Astrocyte (in vitro differentiated cells and primary cell): ENCODE measurements around the gene NR6A1. TPM values are rescaled to one million over a fixed set of nuclear protein-coding genes. Genes with fewer than 3 reads are reported as not detected.

ENCODE experiments used
- DNase-seq: peaks from one replicate; pipeline ENCODE4 v3.0.0-alpha.2; 2010; ENCODE audit warnings: low read depth
- FAIRE-seq: peaks from 2 replicates; lab custom pipeline; 2011; peaks lifted over from hg19 to GRCh38; lab: Jason Lieb, UNC
- H2AFZ ChIP-seq: 2 replicates; pipeline ENCODE4 v1.6.0; 2012; ENCODE audit warnings: low read depth, low read length, inconsistent platforms
- H3K27ac ChIP-seq: 2 replicates; pipeline ENCODE4 v1.5.1; 2011; ENCODE audit warnings: low read depth, low read length, inconsistent platforms
- H3K27me3 ChIP-seq: 2 replicates; pipeline ENCODE4 v1.6.0; 2011; ENCODE audit warnings: low read length, inconsistent platforms; ENCODE audit not compliant: insufficient read depth
- H3K36me3 ChIP-seq: 2 replicates; pipeline ENCODE4 v1.5.1; 2011; ENCODE audit warnings: low read length, inconsistent platforms; ENCODE audit not compliant: insufficient read depth
- H3K4me1 ChIP-seq: 2 replicates; pipeline ENCODE4 v1.5.1; 2011; ENCODE audit warnings: low read length, inconsistent platforms; ENCODE audit not compliant: insufficient read depth
- H3K4me2 ChIP-seq: 2 replicates; pipeline ENCODE4 v1.6.0; 2012; ENCODE audit warnings: low read length, inconsistent platforms
- H3K4me3 ChIP-seq: 2 replicates; pipeline ENCODE4 v1.5.1; 2011; ENCODE audit warnings: low read depth, mild to moderate bottlenecking, low read length, inconsistent platforms; ENCODE audit not compliant: insufficient read depth
- H3K79me2 ChIP-seq: 2 replicates; pipeline ENCODE4 v1.6.0; 2012; ENCODE audit warnings: mild to moderate bottlenecking, low read length, inconsistent platforms; ENCODE audit not compliant: insufficient read depth
- H3K9ac ChIP-seq: 2 replicates; pipeline ENCODE4 v1.6.0; 2012; ENCODE audit warnings: mild to moderate bottlenecking, low read length, inconsistent platforms
- H3K9me3 ChIP-seq: 2 replicates; pipeline ENCODE4 v1.5.1; 2012; ENCODE audit warnings: low read depth, mild to moderate bottlenecking, low read length, inconsistent platforms; ENCODE audit not compliant: insufficient read depth
- H4K20me1 ChIP-seq: 2 replicates; pipeline ENCODE4 v1.6.0; 2012; ENCODE audit warnings: low read length, inconsistent platforms; ENCODE audit not compliant: insufficient read depth
- H3K27ac Mint-ChIP-seq: one replicate; pipeline ENCODE4 v1.8.0; 2021; ENCODE audit warnings: mild to moderate bottlenecking, mixed read lengths; ENCODE audit not compliant: unreplicated experiment
- H3K27me3 Mint-ChIP-seq: one replicate; pipeline ENCODE4 v1.8.0; 2021; ENCODE audit warnings: low read depth, mixed read lengths; ENCODE audit not compliant: unreplicated experiment
- H3K36me3 Mint-ChIP-seq: one replicate; pipeline ENCODE4 v1.8.0; 2021; ENCODE audit warnings: low read depth, mixed read lengths; ENCODE audit not compliant: unreplicated experiment
- H3K4me1 Mint-ChIP-seq: one replicate; pipeline ENCODE4 v1.8.0; 2021; ENCODE audit warnings: low read depth, mixed read lengths; ENCODE audit not compliant: unreplicated experiment
- H3K4me3 Mint-ChIP-seq: one replicate; pipeline ENCODE4 v1.8.0; 2021; ENCODE audit warnings: mild to moderate bottlenecking, moderate library complexity, mixed read lengths; ENCODE audit not compliant: unreplicated experiment
- H3K9me3 Mint-ChIP-seq: one replicate; pipeline ENCODE4 v1.8.0; 2021; ENCODE audit warnings: mild to moderate bottlenecking, mixed read lengths; ENCODE audit not compliant: unreplicated experiment
- CTCF ChIP-seq: IDR thresholded peaks from 2 replicates; pipeline ENCODE4 v1.5.1; 2011; ENCODE audit warnings: low read depth, mild to moderate bottlenecking, inconsistent platforms, low read length, moderate library complexity; ENCODE audit not compliant: insufficient read depth
- EZH2 ChIP-seq: IDR thresholded peaks from 2 replicates; pipeline ENCODE4 v1.6.1; 2012; ENCODE audit warnings: mild to moderate bottlenecking, low read length, inconsistent platforms; ENCODE audit not compliant: insufficient read depth
- total RNA-seq: library from RNA; stranded (reverse); gene quantifications from 2 replicates; pipeline ENCODE4 v1.2.1, GENCODE V29; 2021

The NR6A1 gene
- total RNA-seq, 1 donor from 2014 or later: 20.8 TPM

DNA sequence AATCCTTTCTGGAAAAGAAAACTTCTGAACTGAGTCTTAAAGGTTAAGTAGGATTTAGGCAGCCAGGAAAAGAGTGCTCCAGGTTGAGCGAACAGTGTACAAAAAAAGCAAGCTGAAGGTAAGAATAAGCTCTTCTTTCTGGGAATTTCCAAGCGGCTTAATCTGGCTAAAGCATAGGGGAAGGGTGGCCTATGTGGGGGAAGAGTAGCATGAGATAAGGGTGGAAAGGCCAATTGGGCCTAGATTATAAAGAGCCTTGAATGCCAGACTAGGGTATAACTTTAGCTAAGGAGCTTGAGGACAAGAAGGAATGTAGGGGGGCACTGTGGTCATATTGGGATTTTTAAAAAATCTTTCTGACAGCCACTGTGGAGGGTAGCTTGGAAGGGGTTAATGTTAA is 226.6 kb downstream of the NR6A1 start:
- Histone ChIP-seq H3K27ac (no peak overlapping the region), H3K9ac (no peak overlapping the region), H3K36me3 (no peaks in the 10 kb centered on the region), H2AFZ (no peak overlapping the region), H4K20me1 (no peaks in the 10 kb centered on the region), H3K4me1 (no peaks in the 10 kb centered on the region), H3K27me3 (peaks cover 2% of the 10 kb centered on the region), H3K79me2 (no peaks in the 10 kb centered on the region), H3K4me3 (no peak overlapping the region), H3K4me2 (no peak overlapping the region), H3K9me3 (no peaks in the 10 kb centered on the region)
- Mint-ChIP-seq H3K36me3 (peaks cover 21% of the 10 kb centered on the region), H3K4me1 (peaks cover 14% of the 10 kb centered on the region), H3K9me3 (no peaks in the 10 kb centered on the region), H3K27ac (no peak overlapping the region), H3K27me3 (no peaks in the 10 kb centered on the region), H3K4me3 (no peak overlapping the region)
- DNase-seq: no peak
- no peak for FAIRE-seq
- no peak for TF ChIP-seq CTCF
- TF ChIP-seq EZH2: no peak

DNA sequence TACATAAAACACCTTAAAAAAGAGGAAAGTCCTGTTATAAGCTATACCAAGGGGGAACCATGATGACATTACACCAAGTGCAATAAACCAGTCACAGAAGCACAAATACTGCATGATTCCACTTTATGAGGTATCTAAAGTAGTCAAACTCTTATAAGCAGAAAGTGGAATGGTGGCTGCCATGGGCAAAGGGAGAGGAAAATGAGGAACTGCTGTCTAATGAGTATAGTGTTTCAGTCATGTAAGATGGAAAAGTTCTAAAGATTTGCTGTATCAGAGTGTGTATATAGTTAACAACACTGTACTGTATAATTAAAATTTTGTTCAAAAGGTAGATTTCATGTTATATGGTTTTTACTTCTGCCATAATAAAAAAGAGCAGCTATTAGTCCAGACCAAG is 229.3 kb downstream of the NR6A1 start:
- H2AFZ ChIP-seq: no peak overlapping the region
- H3K9me3 Mint-ChIP-seq: no peaks in the 10 kb centered on the region
- H4K20me1 ChIP-seq: no peaks in the 10 kb centered on the region
- no peak overlapping the region for H3K4me2 ChIP-seq
- H3K79me2 ChIP-seq: no peaks in the 10 kb centered on the region
- H3K9me3 ChIP-seq: no peaks in the 10 kb centered on the region
- no peaks in the 10 kb centered on the region for H3K36me3 ChIP-seq
- H3K27me3 Mint-ChIP-seq: no peaks in the 10 kb centered on the region
- no peak overlapping the region for H3K9ac ChIP-seq
- H3K4me3 Mint-ChIP-seq: no peak overlapping the region
- H3K27ac Mint-ChIP-seq: no peak overlapping the region
- no peak overlapping the region for H3K27ac ChIP-seq
- no peak for TF ChIP-seq CTCF
- TF ChIP-seq EZH2: no peak
- peaks cover 2% of the 10 kb centered on the region for H3K27me3 ChIP-seq
- DNase-seq: no peak
- H3K4me1 Mint-ChIP-seq: no peaks in the 10 kb centered on the region
- peaks cover 20% of the 10 kb centered on the region for H3K36me3 Mint-ChIP-seq
- no peak overlapping the region for H3K4me3 ChIP-seq
- no peak for FAIRE-seq
- H3K4me1 ChIP-seq: no peaks in the 10 kb centered on the region

GRCh38 chr9:124537926-124538325 is 233.2 kb downstream of the NR6A1 start:
- H3K9me3 Mint-ChIP-seq: no peaks in the 10 kb centered on the region
- no peak overlapping the region for H3K4me3 ChIP-seq
- no peak overlapping the region for H3K27ac Mint-ChIP-seq
- peaks cover 2% of the 10 kb centered on the region for H3K27me3 ChIP-seq
- H3K27ac ChIP-seq: no peak overlapping the region
- no peaks in the 10 kb centered on the region for H3K27me3 Mint-ChIP-seq
- peaks cover 5% of the 10 kb centered on the region for H3K4me1 Mint-ChIP-seq
- no peak overlapping the region for H2AFZ ChIP-seq
- H4K20me1 ChIP-seq: no peaks in the 10 kb centered on the region
- H3K36me3 Mint-ChIP-seq: peaks cover 31% of the 10 kb centered on the region
- H3K4me3 Mint-ChIP-seq: no peak overlapping the region
- no peaks in the 10 kb centered on the region for H3K4me1 ChIP-seq
- no peaks in the 10 kb centered on the region for H3K9me3 ChIP-seq
- H3K4me2 ChIP-seq: no peak overlapping the region
- FAIRE-seq (no peak), DNase-seq (no peak)
- no peak overlapping the region for H3K9ac ChIP-seq
- TF ChIP-seq CTCF: no peak
- no peak for TF ChIP-seq EZH2
- H3K79me2 ChIP-seq: no peaks in the 10 kb centered on the region
- no peaks in the 10 kb centered on the region for H3K36me3 ChIP-seq
